Fibroblast of lung (primary cell): ENCODE data around the gene LRRC53. TPM values are rescaled to one million over a fixed set of nuclear protein-coding genes. Genes with fewer than 3 reads are reported as not detected.

ENCODE experiments used
- DNase-seq, 2 donors: peaks; one replicate each; pipeline versions ENCODE4 v3.0.0 to v3.0.0-alpha.2; 2010; ENCODE audit warnings: low read depth in 2 of 2
- H2AFZ ChIP-seq: 2 replicates; pipeline ENCODE4 v1.5.1; 2012; ENCODE audit warnings: low read length, control low read depth, inconsistent platforms
- H3K27ac ChIP-seq: 2 replicates; pipeline ENCODE4 v1.5.1; 2011; ENCODE audit warnings: low read length, control low read depth; ENCODE audit not compliant: insufficient read depth
- H3K27me3 ChIP-seq: 2 replicates; pipeline ENCODE4 v1.5.1; 2011; ENCODE audit warnings: mild to moderate bottlenecking, low read length; ENCODE audit not compliant: control insufficient read depth, insufficient read depth
- H3K36me3 ChIP-seq: 2 replicates; pipeline ENCODE4 v1.5.1; 2011; ENCODE audit warnings: low read length; ENCODE audit not compliant: control insufficient read depth, insufficient read depth
- H3K4me1 ChIP-seq: 2 replicates; pipeline ENCODE4 v1.5.1; 2011; ENCODE audit warnings: low read length; ENCODE audit not compliant: control insufficient read depth, insufficient read depth; ENCODE audit errors: extremely low read depth
- H3K4me2 ChIP-seq: 2 replicates; pipeline ENCODE4 v1.5.1; 2011; ENCODE audit warnings: low read length, control low read depth; ENCODE audit not compliant: insufficient read depth; ENCODE audit errors: extremely low read depth
- H3K4me3 ChIP-seq, 4 experiments: fragments of 200-600 bp in 1 of 4; sonication (generic) in 1 of 4; replicated peaks in 1 of 4; 2 replicates each; pipeline ENCODE4 v1.5.1; 2011 to 2016; ENCODE audit warnings: low read length in 4 of 4, low read depth in 3 of 4, mild to moderate bottlenecking in 3 of 4, control low read depth in 2 of 4, inconsistent platforms in 1 of 4, mixed read lengths in 1 of 4; ENCODE audit not compliant: insufficient read depth in 1 of 4; ENCODE audit errors: control extremely low read depth in 1 of 4
- H3K79me2 ChIP-seq: 2 replicates; pipeline ENCODE4 v1.5.1; 2012; ENCODE audit warnings: mild to moderate bottlenecking, low read length, inconsistent platforms; ENCODE audit not compliant: control insufficient read depth, insufficient read depth
- H3K9ac ChIP-seq: 2 replicates; pipeline ENCODE4 v1.5.1; 2011; ENCODE audit warnings: mild to moderate bottlenecking, low read length, control low read depth; ENCODE audit not compliant: insufficient read depth
- H3K9me3 ChIP-seq: 2 replicates; pipeline ENCODE4 v1.5.1; 2012; ENCODE audit warnings: low read depth, low read length; ENCODE audit not compliant: control insufficient read depth, insufficient read depth
- H4K20me1 ChIP-seq: 2 replicates; pipeline ENCODE4 v1.5.1; 2011; ENCODE audit warnings: low read length; ENCODE audit not compliant: control insufficient read depth, insufficient read depth; ENCODE audit errors: extremely low read depth
- EZH2 ChIP-seq: IDR thresholded peaks from 2 replicates; pipeline ENCODE4 v1.5.1; 2012; ENCODE audit warnings: low read length, control low read depth, mild to moderate bottlenecking; ENCODE audit errors: missing control alignments
- polyA plus RNA-seq, 2 donors: library from polyadenylated mRNA; depleted of rRNA in 1 of 2; stranded (reverse) in 1 of 2; unstranded in 1 of 2; fragments of >200 nt; gene quantifications; 2 replicates each; pipeline ENCODE4 v1.2.1, GENCODE V29; 2011 to 2012; ENCODE audit warnings: missing spikeins in 1 of 2
- total RNA-seq: library from RNA; depleted of rRNA; stranded (reverse); fragments of >200 nt; gene quantifications from 2 replicates; pipeline ENCODE4 v1.2.1, GENCODE V29; 2014
- TF ChIP-seq, protein P1 (sequence below), 2 donors: IDR thresholded peaks in 1 of 2; conservative IDR thresholded peaks in 1 of 2; 1 replicate in 1 of 2; 2 replicates in 1 of 2; pipeline ENCODE4 v1.5.1; 2011 to 2012; ENCODE audit warnings: low read length in 2 of 2, control low read depth in 1 of 2, inconsistent platforms in 1 of 2, low read depth in 1 of 2, mild to moderate bottlenecking in 1 of 2

Gene LRRC53
- total and polyA plus RNA-seq, 2 donors (not counting 1 experiment from before 2014, with no cell fraction given), result not detected

DNA sequence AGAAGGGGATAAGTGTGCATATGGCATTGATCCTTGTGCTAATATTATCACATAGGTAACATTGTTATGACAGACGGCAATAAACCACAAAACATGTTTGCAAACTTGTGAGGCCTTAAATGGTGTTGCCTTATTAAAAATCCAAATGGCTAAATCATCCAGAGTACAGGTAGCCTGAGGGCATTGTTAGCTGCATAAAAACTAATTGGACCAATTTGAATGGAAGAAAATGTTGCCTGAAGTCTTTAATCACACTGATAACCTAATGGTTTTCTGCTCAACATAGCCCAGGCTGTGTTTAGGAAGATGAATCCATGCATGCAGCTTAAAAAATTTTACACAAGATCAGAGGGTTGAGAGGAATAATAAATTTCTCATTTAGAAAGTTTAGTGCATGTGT lies 19.4 kb upstream of the LRRC53 start:
- no peak for DNase-seq
- Histone ChIP-seq H3K36me3 (no peaks in the 10 kb centered on the region), H3K9ac (no peak overlapping the region), H3K4me3 (no peak overlapping the region), H3K4me2 (no peak overlapping the region), H3K9me3 (no peaks in the 10 kb centered on the region), H3K27ac (no peak overlapping the region), H4K20me1 (no peaks in the 10 kb centered on the region), H3K79me2 (no peaks in the 10 kb centered on the region), H3K4me1 (no peaks in the 10 kb centered on the region), H3K27me3 (no peaks in the 10 kb centered on the region), H2AFZ (no peak overlapping the region)
- TF ChIP-seq EZH2, result no peak
- TF ChIP-seq, protein P1, sequence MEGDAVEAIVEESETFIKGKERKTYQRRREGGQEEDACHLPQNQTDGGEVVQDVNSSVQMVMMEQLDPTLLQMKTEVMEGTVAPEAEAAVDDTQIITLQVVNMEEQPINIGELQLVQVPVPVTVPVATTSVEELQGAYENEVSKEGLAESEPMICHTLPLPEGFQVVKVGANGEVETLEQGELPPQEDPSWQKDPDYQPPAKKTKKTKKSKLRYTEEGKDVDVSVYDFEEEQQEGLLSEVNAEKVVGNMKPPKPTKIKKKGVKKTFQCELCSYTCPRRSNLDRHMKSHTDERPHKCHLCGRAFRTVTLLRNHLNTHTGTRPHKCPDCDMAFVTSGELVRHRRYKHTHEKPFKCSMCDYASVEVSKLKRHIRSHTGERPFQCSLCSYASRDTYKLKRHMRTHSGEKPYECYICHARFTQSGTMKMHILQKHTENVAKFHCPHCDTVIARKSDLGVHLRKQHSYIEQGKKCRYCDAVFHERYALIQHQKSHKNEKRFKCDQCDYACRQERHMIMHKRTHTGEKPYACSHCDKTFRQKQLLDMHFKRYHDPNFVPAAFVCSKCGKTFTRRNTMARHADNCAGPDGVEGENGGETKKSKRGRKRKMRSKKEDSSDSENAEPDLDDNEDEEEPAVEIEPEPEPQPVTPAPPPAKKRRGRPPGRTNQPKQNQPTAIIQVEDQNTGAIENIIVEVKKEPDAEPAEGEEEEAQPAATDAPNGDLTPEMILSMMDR (conservative IDR thresholded peaks at IDR 0.05 in 1 of 2, IDR thresholded peaks at IDR 0.05 in 1 of 2; ENCODE audit: low read depth in 1 of 2, low read length in 2 of 2), result no peak

DNA sequence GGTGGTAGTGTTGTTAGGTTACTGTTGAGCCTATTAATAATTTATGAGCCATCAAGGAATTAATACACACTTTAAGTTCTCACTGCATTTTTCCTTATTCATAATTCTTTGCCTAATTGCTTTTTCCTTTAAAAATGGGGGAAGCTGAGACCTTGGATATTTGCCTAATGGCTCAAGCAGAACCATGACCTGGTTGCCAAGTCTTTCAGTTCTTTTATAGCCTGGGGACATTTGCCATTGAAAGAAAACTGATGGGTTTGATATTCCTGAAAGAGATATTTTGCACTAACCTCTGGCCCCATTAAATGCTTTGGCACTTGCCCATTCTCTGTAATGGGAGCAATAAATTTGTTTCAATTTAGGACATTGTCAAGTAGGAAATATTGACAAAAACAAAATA lies 18.5 kb upstream of the LRRC53 start:
- Histone ChIP-seq H3K27ac (no peak overlapping the region), H3K36me3 (no peaks in the 10 kb centered on the region), H2AFZ (no peak overlapping the region), H3K9me3 (no peaks in the 10 kb centered on the region), H3K27me3 (no peaks in the 10 kb centered on the region), H3K9ac (no peak overlapping the region), H3K4me3 (no peak overlapping the region), H4K20me1 (no peaks in the 10 kb centered on the region), H3K4me1 (no peaks in the 10 kb centered on the region), H3K4me2 (no peak overlapping the region), H3K79me2 (no peaks in the 10 kb centered on the region)
- DNase-seq, result no peak
- TF ChIP-seq, protein P1 (conservative IDR thresholded peaks at IDR 0.05 in 1 of 2, IDR thresholded peaks at IDR 0.05 in 1 of 2; ENCODE audit: low read depth in 1 of 2, low read length in 2 of 2), result no peak
- no peak for TF ChIP-seq EZH2

DNA sequence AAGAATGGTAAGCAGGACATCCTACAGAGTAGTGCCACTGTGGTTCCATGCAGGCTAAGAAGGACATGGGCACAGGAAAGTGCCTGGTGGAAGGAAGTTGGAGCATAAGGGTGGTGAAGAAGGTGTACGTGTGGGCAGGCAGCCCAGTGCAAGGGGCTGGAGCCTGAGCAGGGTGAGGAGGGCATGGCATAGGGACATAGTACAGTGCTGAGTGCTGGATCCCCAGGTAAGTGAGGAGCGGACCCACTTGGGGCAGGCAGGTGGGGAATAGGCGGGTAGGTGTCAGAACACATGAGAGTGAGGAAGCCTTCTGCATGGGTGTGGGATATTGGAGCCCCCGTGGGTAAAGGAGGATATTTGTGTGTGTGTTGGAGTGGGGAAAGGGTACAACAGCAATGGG lies 15.7 kb upstream of the LRRC53 start:
- Histone ChIP-seq H3K9ac (no peak overlapping the region), H3K36me3 (no peaks in the 10 kb centered on the region), H3K4me3 (no peak overlapping the region), H4K20me1 (no peaks in the 10 kb centered on the region), H3K27ac (no peak overlapping the region), H3K9me3 (no peaks in the 10 kb centered on the region), H3K79me2 (no peaks in the 10 kb centered on the region), H3K4me2 (no peak overlapping the region), H2AFZ (no peak overlapping the region), H3K4me1 (no peaks in the 10 kb centered on the region), H3K27me3 (no peaks in the 10 kb centered on the region)
- no peak for DNase-seq
- no peak for TF ChIP-seq EZH2
- TF ChIP-seq, protein P1 (conservative IDR thresholded peaks at IDR 0.05 in 1 of 2, IDR thresholded peaks at IDR 0.05 in 1 of 2; ENCODE audit: low read depth in 1 of 2, low read length in 2 of 2), result no peak
